ENCODE measurements around the gene TMEM69. TPM values are rescaled to one million over a fixed set of nuclear protein-coding genes. Genes with fewer than 3 reads are reported as not detected.

TMEM69 gene
- total RNA-seq, 1 experiment from 2014 or later = 21.1 TPM

DNA sequence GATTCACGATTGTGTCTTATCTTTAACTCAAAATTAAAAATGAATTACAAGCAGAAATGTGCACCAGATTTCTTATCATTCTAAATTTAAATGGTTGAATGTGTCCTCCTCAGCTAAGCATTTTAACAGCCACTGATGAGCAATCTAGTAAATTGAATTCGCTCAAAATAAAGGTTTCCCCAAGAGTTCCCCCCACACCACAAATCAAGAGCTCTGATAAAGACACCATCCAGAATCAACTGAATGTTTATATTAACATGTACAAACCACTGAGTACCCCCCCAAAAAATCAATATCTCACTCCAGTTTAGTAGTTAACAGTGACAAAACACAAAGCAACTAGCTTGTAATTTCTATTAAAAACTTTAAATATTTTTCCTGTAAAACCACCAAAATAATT lies 3.6 kb upstream of the TMEM69 start:
- BruUV-seq (replicated peaks) = no TSS peak
- DNase-seq (ENCODE audit: unreplicated experiment) = no peak
- no peaks in the 10 kb centered on the region for H3K9me3 Mint-ChIP-seq (ENCODE audit: unreplicated experiment)
- no peak for TF ChIP-seq CTCF (IDR thresholded peaks at IDR 0.05; ENCODE audit: unreplicated experiment)
- intact Hi-C loops (cut with micrococcal nuclease) = loop anchor here (10.0 kb wide), 1 partner anchor 170 kb away; no protein-coding TSS in a partner anchor
- no peaks in the 10 kb centered on the region for H3K27me3 Mint-ChIP-seq (ENCODE audit: insufficient read depth, unreplicated experiment)
- peak overlapping the region; percentile 100 for H3K27ac Mint-ChIP-seq (ENCODE audit: low read depth, unreplicated experiment)
- ChIA-PET POLR2A (interaction anchor here (0.7 to 5.1 kb wide), 8 partner anchors 13 to 295 kb away, joined by 3 to 57 read pairs (median 3); partner anchors contain the start of genes MAST2 and PRDX1), CTCF (interaction anchor here (0.6 kb wide), 1 partner anchor 66 kb away, joined by 3 read pairs; no protein-coding TSS in a partner anchor)
- peaks cover 41% of the 10 kb centered on the region for H3K36me3 Mint-ChIP-seq (ENCODE audit: insufficient read depth, unreplicated experiment)
- H3K4me1 Mint-ChIP-seq (ENCODE audit: insufficient read depth, unreplicated experiment) = peaks cover 26% of the 10 kb centered on the region
- H3K4me3 Mint-ChIP-seq (ENCODE audit: unreplicated experiment) = peak overlapping the region; percentile 91

DNA sequence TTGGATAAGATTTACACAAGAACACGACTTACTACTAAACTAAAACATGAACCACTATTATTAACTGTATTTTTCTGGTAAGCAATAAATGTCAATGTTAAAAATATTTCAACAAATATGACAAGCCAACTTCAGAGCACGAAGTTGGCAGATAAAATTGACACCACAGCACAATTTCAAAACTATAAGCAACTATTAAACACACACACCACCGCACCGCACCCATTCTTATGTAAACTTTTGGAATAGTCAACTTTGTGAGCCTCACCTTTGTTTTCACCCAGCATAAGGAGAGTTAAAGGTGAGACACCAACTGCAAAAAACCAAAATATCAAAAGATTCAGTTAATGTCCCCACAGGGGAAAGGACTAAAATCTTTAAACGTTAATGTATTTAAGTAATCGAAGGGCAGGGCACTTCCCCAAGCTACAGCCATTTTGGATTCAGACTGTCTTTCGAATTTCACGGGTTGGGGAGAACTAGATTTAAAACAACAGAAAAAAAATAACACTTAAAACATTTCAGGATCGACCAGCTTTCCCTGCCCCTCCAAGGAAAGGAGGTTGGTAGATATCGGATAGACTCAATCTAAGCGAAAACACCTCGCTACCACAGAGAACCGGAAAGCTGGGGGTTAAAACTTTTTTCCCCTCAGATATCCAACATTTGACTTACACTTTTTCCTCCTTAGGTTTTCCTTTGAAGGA lies 2.5 kb upstream of the TMEM69 start:
- Mint-ChIP-seq H3K9me3 (ENCODE audit: unreplicated experiment) (no peaks in the 10 kb centered on the region), H3K27me3 (ENCODE audit: insufficient read depth, unreplicated experiment) (no peaks in the 10 kb centered on the region), H3K27ac (ENCODE audit: low read depth, unreplicated experiment) (peak overlapping the region; percentile 100), H3K4me1 (ENCODE audit: insufficient read depth, unreplicated experiment) (peaks cover 23% of the 10 kb centered on the region), H3K36me3 (ENCODE audit: insufficient read depth, unreplicated experiment) (peaks cover 45% of the 10 kb centered on the region), H3K4me3 (ENCODE audit: unreplicated experiment) (peak overlapping the region; percentile 91)
- CTCF ChIA-PET = interaction anchor here (0.5 to 1.0 kb wide), 5 partner anchors 21 to 559 kb away, joined by 3 read pairs; no protein-coding TSS in a partner anchor
- no peak for TF ChIP-seq CTCF (IDR thresholded peaks at IDR 0.05; ENCODE audit: unreplicated experiment)
- POLR2A ChIA-PET = interaction anchor here (0.7 to 5.1 kb wide), 48 partner anchors 9 to 964 kb away, joined by 3 to 57 read pairs (median 5); partner anchors contain the start of genes AKR1A1, CCDC163, HECTD3 and LRRC41
- intact Hi-C loops (cut with micrococcal nuclease) = loop anchor here (1.0 to 10.0 kb wide), 4 partner anchors 41 to 195 kb away; partner anchors contain the start of gene MAST2
- no TSS peak for BruUV-seq (replicated peaks)
- DNase-seq (ENCODE audit: unreplicated experiment) = peak; percentile 41

DNA sequence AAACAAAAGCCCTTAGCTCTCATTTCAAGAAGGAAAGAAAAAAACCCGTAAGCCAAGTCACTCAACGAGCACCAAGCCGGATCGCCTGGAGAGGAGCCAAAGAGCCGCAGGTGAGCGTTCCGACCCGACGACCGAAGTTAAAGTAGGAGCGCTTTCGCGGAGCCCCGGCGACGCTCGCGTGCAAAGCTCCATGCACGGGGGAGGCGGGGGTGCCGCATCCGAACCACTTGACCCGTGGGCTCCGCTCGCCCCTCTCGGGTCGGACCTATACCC lies 2.0 kb upstream of the TMEM69 start:
- no peak for TF ChIP-seq CTCF (IDR thresholded peaks at IDR 0.05; ENCODE audit: unreplicated experiment)
- Mint-ChIP-seq H3K4me3 (ENCODE audit: unreplicated experiment) (peak overlapping the region; percentile 91), H3K9me3 (ENCODE audit: unreplicated experiment) (no peaks in the 10 kb centered on the region), H3K27ac (ENCODE audit: low read depth, unreplicated experiment) (peak overlapping the region; percentile 100), H3K27me3 (ENCODE audit: insufficient read depth, unreplicated experiment) (no peaks in the 10 kb centered on the region), H3K36me3 (ENCODE audit: insufficient read depth, unreplicated experiment) (peaks cover 49% of the 10 kb centered on the region), H3K4me1 (ENCODE audit: insufficient read depth, unreplicated experiment) (peaks cover 20% of the 10 kb centered on the region)
- BruUV-seq (replicated peaks) = no TSS peak
- ChIA-PET POLR2A (interaction anchor here (0.6 to 5.1 kb wide), 56 partner anchors 9 to 965 kb away, joined by 3 to 57 read pairs (median 4); partner anchors contain the start of genes AKR1A1, CCDC163, HECTD3 and LRRC41), CTCF (interaction anchor here (0.5 to 1.0 kb wide), 8 partner anchors 22 to 789 kb away, joined by 3 read pairs; no protein-coding TSS in a partner anchor)
- intact Hi-C loops (cut with micrococcal nuclease) = loop anchor here (1.0 to 10.0 kb wide), 4 partner anchors 42 to 195 kb away; partner anchors contain the start of gene MAST2
- DNase-seq (ENCODE audit: unreplicated experiment) = peak; percentile 70

GRCh38 chr1:45686288-45687013 lies 1.5 kb upstream of the TMEM69 start, which contains the start of gene GPBP1L1:
Gene GPBP1L1 (minus strand): TSS chr1:45686533. CDS start chr1:45659087, 27,446 bp downstream.
- intact Hi-C loops (cut with micrococcal nuclease) = loop anchor here (1.0 to 10.0 kb wide), 4 partner anchors 42 to 194 kb away; partner anchors contain the start of gene MAST2
- H3K4me3 Mint-ChIP-seq (ENCODE audit: unreplicated experiment) = peak within 1 kb of the TSS; percentile 91
- no peaks in the 10 kb centered on the region for H3K9me3 Mint-ChIP-seq (ENCODE audit: unreplicated experiment)
- peaks cover 49% of the 10 kb centered on the region for H3K36me3 Mint-ChIP-seq (ENCODE audit: insufficient read depth, unreplicated experiment)
- no peaks in the 10 kb centered on the region for H3K27me3 Mint-ChIP-seq (ENCODE audit: insufficient read depth, unreplicated experiment)
- peaks cover 19% of the 10 kb centered on the region for H3K4me1 Mint-ChIP-seq (ENCODE audit: insufficient read depth, unreplicated experiment)
- TF ChIP-seq CTCF (IDR thresholded peaks at IDR 0.05; ENCODE audit: unreplicated experiment) = no peak
- BruUV-seq (replicated peaks) = no TSS peak
- ChIA-PET POLR2A (interaction anchor here (0.6 to 5.1 kb wide), 64 partner anchors 9 to 1835 kb away, joined by 3 to 57 read pairs (median 4); partner anchors contain the start of genes AKR1A1, CCDC163, HECTD3 and IPP), CTCF (interaction anchor here (0.5 to 1.0 kb wide), 7 partner anchors 57 to 789 kb away, joined by 3 read pairs; no protein-coding TSS in a partner anchor)
- DNase-seq (ENCODE audit: unreplicated experiment) = peak; percentile 97
- peak within 1 kb of the TSS; percentile 100 for H3K27ac Mint-ChIP-seq (ENCODE audit: low read depth, unreplicated experiment)

Measured in MCF 10A (cell line).